Stimulated activated CD4-positive, alpha-beta T cell treated with anti-CD3 and anti-CD28 coated beads, TNF-alpha, amount 100 ng/mL, for 24 hours (primary cell): Measurements from ENCODE around the gene SCAPER.

Experiments
- DNase-seq, 3 experiments: peaks; one replicate each; pipeline ENCODE4 v3.0.0-alpha.2; 2020; ENCODE audit warnings: low read depth in 3 of 3

Gene SCAPER

DNA sequence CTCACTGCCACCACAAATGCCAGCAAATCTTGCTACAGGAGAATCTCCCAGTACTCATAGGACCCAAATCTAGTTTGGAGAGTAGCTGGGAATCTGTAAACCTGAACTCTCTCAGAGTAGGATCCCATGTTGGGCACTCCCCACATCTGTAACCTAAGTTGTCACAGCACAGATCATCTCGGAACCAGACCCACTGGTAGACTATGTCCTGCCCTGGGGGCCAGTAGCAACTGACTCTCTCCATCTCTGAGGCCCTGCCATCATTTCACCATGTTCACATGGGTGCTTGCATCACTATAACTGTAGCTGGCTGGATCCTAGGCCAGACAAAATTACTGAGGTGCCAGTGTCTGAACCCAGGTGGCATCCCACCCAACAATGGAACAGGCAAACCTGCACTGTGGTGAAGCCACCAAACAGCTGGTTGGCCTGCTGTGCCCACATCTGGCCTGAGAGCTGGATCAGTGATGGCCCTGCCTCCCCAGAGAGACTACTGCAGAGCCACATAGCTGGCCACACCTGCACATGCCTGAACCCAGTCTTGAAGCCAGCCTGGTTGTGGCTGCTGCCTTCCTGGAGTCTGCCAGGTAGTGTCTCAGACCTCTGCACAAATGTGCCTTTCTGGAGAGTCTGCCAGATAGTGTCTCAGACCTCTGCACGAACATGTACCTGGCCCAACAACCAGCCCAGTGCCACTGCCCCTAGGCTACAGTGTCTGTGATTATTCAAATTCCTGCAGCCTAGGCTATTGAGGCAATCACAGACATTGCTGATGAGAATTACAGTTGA is 486.6 kb downstream of the SCAPER start:
- no peak for DNase-seq

- no peak for DNase-seq
Observed at GRCh38 chr15:76401285-76401684, 503.9 kb downstream of the SCAPER start.

GRCh38 chr15:76398317-76399104 is 506.6 kb downstream of the SCAPER start:
- DNase-seq: no peak

GRCh38 chr15:76393614-76394013 is 511.5 kb downstream of the SCAPER start:
- DNase-seq: no peak

DNA sequence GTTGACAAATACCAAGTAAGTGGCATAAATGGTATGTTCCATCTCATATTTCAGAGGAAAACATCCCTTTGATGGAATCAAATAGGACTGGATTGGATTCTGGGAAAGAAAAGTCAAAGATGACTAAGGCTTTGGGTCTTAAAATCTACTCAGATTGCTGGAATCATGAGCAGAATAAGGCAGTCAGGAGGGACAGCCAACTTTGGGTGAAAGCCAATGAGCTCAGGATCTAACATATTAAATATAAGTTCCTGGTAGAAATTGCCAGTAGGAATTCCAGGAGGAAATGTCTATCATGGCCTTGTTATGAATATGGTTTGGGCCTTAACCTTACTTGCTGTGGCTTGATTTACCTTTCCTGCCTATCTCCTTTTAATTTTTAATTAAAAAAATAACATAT is 513.3 kb downstream of the SCAPER start:
- no peak for DNase-seq

- DNase-seq: no peak
Observed at GRCh38 chr15:76391309-76391708, 513.8 kb downstream of the SCAPER start.

GRCh38 chr15:76390571-76390970 is 514.6 kb downstream of the SCAPER start:
- no peak for DNase-seq

GRCh38 chr15:76386926-76387325 is 518.2 kb downstream of the SCAPER start:
- DNase-seq: no peak

- no peak for DNase-seq
Observed at GRCh38 chr15:76386178-76386577, 519.0 kb downstream of the SCAPER start.

DNA sequence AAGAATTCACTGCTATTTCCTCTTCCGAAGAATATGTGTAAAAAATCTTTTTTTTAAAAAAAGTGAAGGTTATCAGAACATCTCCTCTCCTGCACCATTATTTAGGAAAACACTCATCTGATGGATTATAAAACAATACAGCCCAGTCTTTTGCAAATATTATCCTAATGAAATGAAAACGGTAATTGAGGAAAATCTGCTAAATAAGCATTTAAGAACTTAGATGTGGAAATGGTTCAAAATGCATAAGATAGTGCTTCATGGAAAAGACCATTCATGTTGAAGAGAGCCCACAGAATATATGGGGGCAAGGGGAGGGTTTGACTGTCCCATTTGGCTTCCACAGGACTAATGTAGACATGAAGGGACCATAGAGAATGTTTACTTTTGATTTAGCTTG is 520.7 kb downstream of the SCAPER start:
- DNase-seq: no peak

- DNase-seq: no peak
Observed at GRCh38 chr15:76382987-76383728, 522.0 kb downstream of the SCAPER start.

DNA sequence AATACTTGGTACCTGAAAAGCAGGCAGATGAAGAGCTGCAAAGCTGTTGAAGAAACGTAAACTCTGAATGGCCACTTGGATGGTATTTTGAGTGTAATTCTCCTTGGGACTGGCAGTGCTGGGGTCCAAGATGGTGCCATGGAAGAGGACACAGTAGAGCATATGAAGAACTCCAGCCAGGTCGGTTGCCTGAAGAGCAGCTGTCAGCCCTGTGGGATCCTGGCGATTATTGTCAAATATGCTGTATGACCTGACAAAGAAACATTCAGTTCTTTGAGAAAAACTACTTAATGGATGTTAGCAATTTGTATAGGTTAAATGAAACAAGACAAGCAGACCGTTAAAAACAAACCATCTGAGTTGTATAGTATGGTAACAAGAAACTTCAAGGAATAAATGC is 523.8 kb downstream of the SCAPER start:
- no peak for DNase-seq

GRCh38 chr15:76380249-76380648 is 524.9 kb downstream of the SCAPER start:
- no peak for DNase-seq

DNA sequence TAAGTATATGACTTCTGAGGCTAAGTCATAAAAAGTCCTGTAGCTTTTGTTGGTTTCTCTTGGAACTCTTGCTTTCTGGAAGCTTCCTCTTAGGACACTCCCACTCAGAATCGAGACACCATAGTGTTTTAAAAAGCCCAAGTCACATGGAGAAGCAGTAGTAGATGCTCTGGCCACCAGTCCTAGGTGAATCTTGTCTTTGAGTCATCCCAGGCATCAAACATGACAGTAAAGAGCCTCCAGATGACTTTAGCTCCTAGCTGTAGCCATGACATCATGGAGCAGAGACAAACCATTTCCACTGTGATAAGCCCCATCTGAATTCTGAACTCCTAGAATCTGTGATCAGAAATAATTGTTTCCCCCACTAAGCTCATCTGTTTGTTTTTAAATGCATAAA is 526.4 kb downstream of the SCAPER start:
- no peak for DNase-seq

- no peak for DNase-seq
Observed at GRCh38 chr15:76377751-76378150, 527.4 kb downstream of the SCAPER start.

DNA sequence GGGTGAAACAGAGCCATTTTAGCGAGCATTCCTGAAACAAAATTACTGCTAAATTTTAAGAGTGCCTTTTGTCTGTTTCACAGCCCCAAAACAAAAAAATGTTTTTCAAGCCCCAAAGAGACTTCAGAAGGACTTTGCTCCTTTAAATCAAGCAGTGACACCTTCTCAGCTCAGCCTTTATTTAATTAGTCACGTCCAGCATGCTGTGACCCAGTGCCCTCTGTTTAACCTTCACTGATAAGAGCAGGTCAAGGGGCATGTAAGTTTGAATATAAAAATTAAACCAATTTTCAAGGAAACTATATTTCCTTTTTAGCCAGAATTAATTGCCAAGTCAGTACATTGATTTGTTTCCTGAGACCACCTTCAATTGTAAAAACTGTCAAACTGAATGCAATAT is 527.9 kb downstream of the SCAPER start:
- DNase-seq: no peak

GRCh38 chr15:76376816-76377215 is 528.3 kb downstream of the SCAPER start:
- no peak for DNase-seq

DNA sequence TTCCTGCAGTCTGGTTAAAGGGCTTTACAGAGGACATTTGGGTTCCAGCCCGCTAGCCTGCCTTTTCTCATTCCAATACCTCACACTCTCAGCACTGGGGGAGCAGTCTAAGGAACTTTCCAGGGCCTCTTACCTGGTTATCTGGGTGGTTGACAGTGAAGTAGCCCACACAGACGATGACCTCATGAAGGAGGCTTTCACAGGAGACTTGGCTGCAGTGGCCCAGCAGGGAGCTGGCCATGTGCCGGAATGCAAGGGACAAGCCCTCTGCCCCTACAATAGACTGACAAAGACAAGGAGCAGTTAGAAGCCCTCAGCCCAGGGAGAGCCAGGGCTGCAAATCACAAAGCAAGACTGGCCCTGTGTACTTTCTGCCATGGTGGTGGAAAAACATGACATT is 529.1 kb downstream of the SCAPER start:
- DNase-seq: no peak

GRCh38 chr15:76368122-76368621 is 537.0 kb downstream of the SCAPER start:
- no peak for DNase-seq

GRCh38 chr15:76366714-76367113 is 538.4 kb downstream of the SCAPER start:
- no peak for DNase-seq

DNA sequence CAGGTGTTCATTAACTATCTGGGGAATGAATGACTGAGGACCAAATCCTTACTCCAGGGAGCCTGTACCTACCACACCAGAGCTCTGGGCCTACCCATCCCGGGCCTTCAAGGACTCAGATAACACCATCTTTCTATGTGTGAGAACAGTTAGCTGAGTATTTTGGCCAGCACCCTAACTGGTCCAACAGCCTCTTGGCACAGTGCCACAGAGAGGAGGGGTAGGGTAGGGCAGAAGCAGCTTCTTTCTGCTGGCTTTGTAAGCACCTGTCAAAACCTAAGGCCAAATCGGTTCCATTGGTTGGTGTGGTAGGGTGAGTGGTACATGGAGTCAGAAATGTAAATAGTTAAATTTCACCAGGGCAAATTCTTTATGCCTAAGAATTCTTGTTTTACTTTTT is 541.9 kb downstream of the SCAPER start:
- no peak for DNase-seq

DNA sequence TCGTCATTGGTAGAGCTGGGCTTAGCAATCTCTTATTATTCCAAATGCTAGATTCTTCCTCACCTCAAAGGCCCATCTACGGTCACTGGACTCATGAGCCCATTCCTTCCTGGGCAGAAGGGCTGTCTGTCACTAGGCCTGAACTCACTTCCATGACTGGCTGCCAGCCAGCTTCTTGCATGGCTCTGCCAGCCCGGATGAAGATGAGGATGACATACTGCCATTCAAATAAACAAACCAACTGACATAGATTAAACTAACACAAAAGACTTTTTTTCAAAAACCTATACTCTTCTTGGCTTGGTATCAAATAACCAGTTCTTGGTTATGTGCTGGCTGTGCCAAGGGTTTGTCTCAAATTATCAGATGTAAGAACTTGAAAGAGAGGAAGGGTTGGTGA is 544.7 kb downstream of the SCAPER start:
- no peak for DNase-seq
